Spleen (tissue), 11 donors: Measurements from ENCODE around the gene ROR1. TPM values are rescaled to one million over a fixed set of nuclear protein-coding genes. Genes with fewer than 3 reads are reported as not detected.

Source experiments
- DNase-seq: peaks from one replicate; pipeline ENCODE4 v3.0.0-alpha.2; 2020
- H3K27ac ChIP-seq, 8 donors: fragments of 200-600 bp; sonication (generic) in 7 of 8; 1 replicate in 4 of 8; 2 replicates in 4 of 8; pipeline versions ENCODE4 v1.5.0 to v1.8.0; 2016 to 2021; ENCODE audit warnings: inconsistent platforms in 4 of 8, mild to moderate bottlenecking in 4 of 8, moderate library complexity in 1 of 8
- H3K27me3 ChIP-seq, 7 donors: fragments of 200-600 bp; sonication (generic) in 6 of 7; replicated peaks in 1 of 7; 1 replicate in 4 of 7; 2 replicates in 3 of 7; pipeline versions ENCODE4 v1.5.0 to v1.8.0; 2016 to 2021; ENCODE audit warnings: inconsistent platforms in 3 of 7, mild to moderate bottlenecking in 1 of 7
- H3K36me3 ChIP-seq, 6 donors: fragments of 200-600 bp; sonication (generic) in 5 of 6; 1 replicate in 4 of 6; 2 replicates in 2 of 6; pipeline versions ENCODE4 v1.5.0 to v1.8.0; 2016 to 2021; ENCODE audit warnings: inconsistent platforms in 2 of 6
- H3K4me1 ChIP-seq, 6 donors: fragments of 200-600 bp; sonication (generic) in 5 of 6; 1 replicate in 3 of 6; 2 replicates in 3 of 6; pipeline versions ENCODE4 v1.5.0 to v1.8.0; 2016 to 2021; ENCODE audit warnings: inconsistent platforms in 3 of 6
- H3K4me3 ChIP-seq, 8 donors: fragments of 200-600 bp; sonication (generic) in 7 of 8; 1 replicate in 4 of 8; 2 replicates in 4 of 8; pipeline versions ENCODE4 v1.5.0 to v1.8.0; 2016 to 2021; ENCODE audit warnings: inconsistent platforms in 4 of 8, mild to moderate bottlenecking in 4 of 8, moderate library complexity in 2 of 8
- H3K9me3 ChIP-seq, 8 donors: fragments of 200-600 bp; sonication (generic) in 7 of 8; 1 replicate in 4 of 8; 2 replicates in 4 of 8; pipeline versions ENCODE4 v1.5.0 to v1.8.0; 2016 to 2021; ENCODE audit warnings: inconsistent platforms in 4 of 8
- POLR2A ChIP-seq, 3 donors: fragments of 450-650 bp; IDR thresholded peaks; one replicate each; pipeline ENCODE4 v1.5.1; 2017; ENCODE audit warnings: antibody characterized with exemption in 3 of 3, mild to moderate bottlenecking in 1 of 3
- POLR2AphosphoS5 ChIP-seq, 3 donors: sonication (generic); formaldehyde crosslinking; IDR thresholded peaks; one replicate each; pipeline ENCODE4 v1.5.1; 2017; ENCODE audit warnings: antibody characterized with exemption in 3 of 3
- WGBS, 5 donors: extraction: QIAGEN DNeasy Blood & Tissue Kit in 3 of 5; methylation state at CpG; one replicate each; pipeline versions ENCODE4 v1.1.5 to v1.1.7; 2013 to 2018; 5-methylcytosine and 5-hydroxymethylcytosine counted together
- intact Hi-C: fragments of 100-400 bp; cut with DNase I; formaldehyde crosslinking; loops from one replicate; pipeline ENCODE4 v1.15.0; 2023; ENCODE audit warnings: low total_unique reads
- polyA plus RNA-seq, 3 donors: library from polyadenylated mRNA; stranded (reverse); fragments of 200-250 nt; gene quantifications; one replicate each; pipeline ENCODE4 v1.2.1, GENCODE V29; 2013
- total RNA-seq, 7 donors: library from RNA; depleted of rRNA in 3 of 7; stranded (reverse); fragments of >200 nt in 3 of 7; fragmentation: NEBNext Ultra II Directional in 4 of 7; extraction: Animal tissue kit (Norgen Biotek cat#: 25700) in 4 of 7; gene quantifications; one replicate each; pipeline versions ENCODE4 v1.1.0 to v1.2.1, GENCODE V29; 2016 to 2021
- TF ChIP-seq, protein P1 (sequence below), 11 experiments: fragments of 200-600 bp in 7 of 11; fragments of 450-650 bp in 4 of 11; sonication (generic) in 4 of 11; IDR thresholded peaks in 8 of 11; conservative IDR thresholded peaks in 3 of 11; 1 replicate in 7 of 11; 2 replicates in 4 of 11; pipeline versions ENCODE4 v1.4.0 to v1.8.0; 2016 to 2021; ENCODE audit warnings: antibody characterized with exemption in 11 of 11, inconsistent platforms in 4 of 11, mild to moderate bottlenecking in 1 of 11
- donor health status: healthy with polysubstance abuse.
- donor health status: DM: no; HTN: no; CAD: no; lungs with moderate emphysema.
- donor health status: DM: no; HTN: no; CAD: no.
- donor health status: Bipolar disorder and iron deficiency.
- donor health status: healthy.
- donor health status: DM: no; HTN: no; CAD: no.
- donor health status: DM: yes; HTN: yes; CAD: no.

ROR1 gene
- total and polyA plus RNA-seq, 10 donors: 0.43 to 12.3 (median 6.4) TPM

DNA sequence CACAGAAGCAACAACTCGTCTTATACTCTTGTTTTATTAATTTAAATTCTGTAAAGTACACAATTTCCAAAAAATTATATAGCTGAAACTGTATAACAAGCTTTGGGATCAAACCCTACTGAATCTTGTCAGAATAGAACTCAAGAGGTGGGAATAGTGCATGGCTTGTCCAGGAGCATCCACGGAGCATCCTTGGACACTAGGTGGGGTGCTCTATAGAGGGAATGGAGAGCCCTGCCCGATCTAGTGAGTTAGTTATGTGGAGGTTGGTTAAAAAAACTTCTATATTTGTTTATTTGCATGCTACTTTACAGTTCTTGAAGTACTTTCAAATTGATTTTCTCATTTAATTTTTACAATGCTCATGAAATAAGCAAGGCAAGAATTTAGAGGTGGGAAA is 28.3 kb downstream of the ROR1 start:
- intact Hi-C loops: no loop called here
- Histone ChIP-seq H3K4me1 (peaks cover 0 to 5% (median 0%) of the 10 kb centered on the region in 6 donors), H3K9me3 (no peaks in the 10 kb centered on the region), H3K27me3 (no peaks in the 10 kb centered on the region), H3K27ac (no peak overlapping the region), H3K4me3 (no peak overlapping the region), H3K36me3 (no peaks in the 10 kb centered on the region)
- WGBS, 5 donors: 76 to 94% (median 79%) methylated on average over 3 of the region's 3 CpGs
- TF ChIP-seq, protein P1, sequence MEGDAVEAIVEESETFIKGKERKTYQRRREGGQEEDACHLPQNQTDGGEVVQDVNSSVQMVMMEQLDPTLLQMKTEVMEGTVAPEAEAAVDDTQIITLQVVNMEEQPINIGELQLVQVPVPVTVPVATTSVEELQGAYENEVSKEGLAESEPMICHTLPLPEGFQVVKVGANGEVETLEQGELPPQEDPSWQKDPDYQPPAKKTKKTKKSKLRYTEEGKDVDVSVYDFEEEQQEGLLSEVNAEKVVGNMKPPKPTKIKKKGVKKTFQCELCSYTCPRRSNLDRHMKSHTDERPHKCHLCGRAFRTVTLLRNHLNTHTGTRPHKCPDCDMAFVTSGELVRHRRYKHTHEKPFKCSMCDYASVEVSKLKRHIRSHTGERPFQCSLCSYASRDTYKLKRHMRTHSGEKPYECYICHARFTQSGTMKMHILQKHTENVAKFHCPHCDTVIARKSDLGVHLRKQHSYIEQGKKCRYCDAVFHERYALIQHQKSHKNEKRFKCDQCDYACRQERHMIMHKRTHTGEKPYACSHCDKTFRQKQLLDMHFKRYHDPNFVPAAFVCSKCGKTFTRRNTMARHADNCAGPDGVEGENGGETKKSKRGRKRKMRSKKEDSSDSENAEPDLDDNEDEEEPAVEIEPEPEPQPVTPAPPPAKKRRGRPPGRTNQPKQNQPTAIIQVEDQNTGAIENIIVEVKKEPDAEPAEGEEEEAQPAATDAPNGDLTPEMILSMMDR (IDR thresholded peaks at IDR 0.05 in 8 of 11, conservative IDR thresholded peaks at IDR 0.05 in 3 of 11): no peak
- TF ChIP-seq POLR2AphosphoS5 (IDR thresholded peaks at IDR 0.05) (no peak), POLR2A (IDR thresholded peaks at IDR 0.05) (no peak)
- no peak for DNase-seq

DNA sequence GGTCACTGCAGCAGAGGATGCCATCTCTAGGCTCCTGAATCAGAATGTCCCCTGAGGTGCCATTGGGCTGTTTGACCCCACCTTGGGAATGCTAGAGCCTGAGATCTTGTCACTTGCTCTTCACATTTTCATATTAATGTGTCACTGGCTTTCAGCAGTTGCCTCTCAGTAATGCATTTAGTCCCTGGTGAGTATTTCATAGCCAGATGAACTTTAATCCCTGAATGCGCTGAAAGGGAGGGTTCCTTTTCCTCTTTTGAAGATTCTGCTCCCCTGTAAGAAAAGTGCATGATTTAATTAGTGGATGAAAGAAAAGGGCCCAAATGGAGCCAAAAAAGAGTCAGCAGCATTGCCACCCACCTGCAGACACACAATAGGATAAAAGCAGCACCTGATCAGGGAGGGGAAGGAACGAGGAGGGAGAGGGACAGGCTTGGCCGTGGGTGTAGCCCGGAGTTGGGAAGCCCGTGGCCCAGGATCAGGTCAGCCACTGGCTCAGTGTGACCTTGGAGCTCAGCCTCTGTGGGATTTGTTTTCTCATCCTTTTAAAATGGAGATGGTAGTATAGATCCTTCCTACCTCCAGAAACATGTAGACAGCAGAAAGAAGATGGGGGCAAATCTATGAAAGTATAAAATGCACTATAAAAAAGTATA is 31.1 kb downstream of the ROR1 start:
- Histone ChIP-seq H3K4me1 (no peaks in the 10 kb centered on the region), H3K27ac (no peak overlapping the region), H3K36me3 (no peaks in the 10 kb centered on the region), H3K27me3 (no peaks in the 10 kb centered on the region), H3K4me3 (no peak overlapping the region), H3K9me3 (peaks cover 0 to 12% (median 5%) of the 10 kb centered on the region in 8 donors)
- TF ChIP-seq POLR2A (IDR thresholded peaks at IDR 0.05) (no peak), POLR2AphosphoS5 (IDR thresholded peaks at IDR 0.05) (no peak)
- TF ChIP-seq, protein P1 (IDR thresholded peaks at IDR 0.05 in 8 of 11, conservative IDR thresholded peaks at IDR 0.05 in 3 of 11): no peak
- no peak for DNase-seq
- intact Hi-C loops: no loop called here
- 55 to 72% (median 67%) methylated on average over 5 of the region's 5 CpGs for WGBS, 5 donors

DNA sequence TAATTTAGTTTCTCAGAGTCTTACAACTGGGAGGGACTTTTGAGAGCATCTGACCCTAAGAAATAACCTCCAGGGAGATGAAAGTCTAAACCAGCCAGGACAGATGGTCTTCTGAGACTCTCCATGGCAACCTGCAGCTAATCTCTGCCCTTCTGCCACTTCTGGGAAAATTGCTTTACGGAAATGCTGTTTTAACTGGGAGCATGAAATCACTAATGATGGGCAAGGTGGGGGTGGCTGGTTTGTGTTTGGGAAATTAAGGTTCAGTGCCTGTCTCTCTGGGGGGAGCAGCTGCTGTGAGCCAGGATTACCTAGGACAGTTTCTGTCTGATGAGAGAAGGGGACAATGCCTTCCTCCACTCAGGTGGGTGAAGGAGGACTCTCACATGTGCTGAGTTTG is 33.2 kb downstream of the ROR1 start:
- no peaks in the 10 kb centered on the region for H3K4me1 ChIP-seq

DNA sequence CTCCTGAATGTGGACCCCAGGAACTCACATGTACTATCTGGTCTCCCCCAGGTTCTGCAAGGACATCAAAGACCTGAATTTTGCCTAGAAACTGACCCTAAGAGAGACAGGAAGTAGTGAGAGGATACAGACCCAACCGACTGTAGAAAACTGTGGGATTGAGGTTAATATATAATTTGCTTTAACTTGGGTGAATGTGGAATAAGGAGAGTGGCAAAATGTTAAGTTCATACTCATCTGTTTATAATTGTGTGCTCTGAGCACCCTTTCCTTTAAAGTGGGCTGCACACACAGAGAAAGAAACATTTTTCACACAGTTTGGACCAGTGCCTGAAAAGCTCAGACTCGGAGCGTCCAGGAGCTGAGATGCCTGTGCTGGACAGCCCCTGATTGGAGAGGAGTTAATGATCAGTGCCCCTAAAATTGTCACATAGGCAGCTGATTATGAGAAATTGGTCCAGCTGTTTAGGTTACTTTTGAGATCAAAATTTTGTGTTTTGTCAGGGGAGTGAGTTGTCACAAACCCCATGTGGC is 37.2 kb downstream of the ROR1 start:
- Histone ChIP-seq H3K4me1 (peaks cover 0 to 12% (median 0%) of the 10 kb centered on the region in 6 donors), H3K27me3 (no peaks in the 10 kb centered on the region), H3K9me3 (peaks cover 0 to 14% (median 5%) of the 10 kb centered on the region in 8 donors), H3K27ac (no peak overlapping the region), H3K36me3 (no peaks in the 10 kb centered on the region), H3K4me3 (no peak overlapping the region)
- DNase-seq: no peak
- TF ChIP-seq, protein P1 (IDR thresholded peaks at IDR 0.05 in 8 of 11, conservative IDR thresholded peaks at IDR 0.05 in 3 of 11): no peak
- TF ChIP-seq POLR2AphosphoS5 (IDR thresholded peaks at IDR 0.05) (no peak), POLR2A (IDR thresholded peaks at IDR 0.05) (no peak)
- intact Hi-C loops: no loop called here
- 58 to 63% (median 63%) methylated on average over 3 of the region's 3 CpGs for WGBS, 5 donors

More for the DNA sequence above, 33.2 kb downstream of the ROR1 start:
- Histone ChIP-seq H3K4me3 (no peak overlapping the region), H3K27me3 (no peaks in the 10 kb centered on the region), H3K9me3 (peaks cover 0 to 12% (median 5%) of the 10 kb centered on the region in 8 donors), H3K27ac (no peak overlapping the region), H3K36me3 (no peaks in the 10 kb centered on the region)
- TF ChIP-seq POLR2AphosphoS5 (IDR thresholded peaks at IDR 0.05) (no peak), POLR2A (IDR thresholded peaks at IDR 0.05) (no peak)
- TF ChIP-seq, protein P1 (IDR thresholded peaks at IDR 0.05 in 8 of 11, conservative IDR thresholded peaks at IDR 0.05 in 3 of 11): no peak
- 79 to 96% (median 82%) methylated on average over 1 of the region's 1 CpG for WGBS, 5 donors
- intact Hi-C loops: no loop called here
- no peak for DNase-seq
